Left colon (tissue), 2 donors: Measurements from ENCODE around the gene LIPE. TPM values are rescaled to one million over a fixed set of nuclear protein-coding genes. Genes with fewer than 3 reads are reported as not detected.
A peak's percentile ranks its signal among the peaks of the same experiment; 100 is the strongest.

Experiments
- ATAC-seq: fragments of 200-7000 bp; cut with Tn5 transposase; one replicate; pipeline ENCODE4 v1.9.1; 2020; ENCODE audit warnings: mild to moderate bottlenecking, moderate library complexity
- DNase-seq, 2 donors: peaks; one replicate each; pipeline ENCODE4 v3.0.0-alpha.2; 2020
- intact Hi-C, 2 donors: fragments of 100-400 bp; cut with DNase I in 1 of 2; cut with micrococcal nuclease in 1 of 2; formaldehyde crosslinking; loops; one replicate each; pipeline versions ENCODE4 v1.11.2 to v1.14.0; 2022; cut with DNase I, micrococcal nuclease
- total RNA-seq, 2 donors: library from RNA; stranded (reverse); fragmentation: NEBNext Ultra II Directional; extraction: Animal tissue kit (Norgen Biotek cat#: 25700); gene quantifications; one replicate each; pipeline ENCODE4 v1.2.1, GENCODE V29; 2021
- donor health status: DM: no; HTN: no; CAD: no.
- donor health status: DM: yes; HTN: yes; CAD: no.

LIPE gene
- total RNA-seq, 2 donors from 2014 or later = 7.1 to 9.7 TPM

DNA sequence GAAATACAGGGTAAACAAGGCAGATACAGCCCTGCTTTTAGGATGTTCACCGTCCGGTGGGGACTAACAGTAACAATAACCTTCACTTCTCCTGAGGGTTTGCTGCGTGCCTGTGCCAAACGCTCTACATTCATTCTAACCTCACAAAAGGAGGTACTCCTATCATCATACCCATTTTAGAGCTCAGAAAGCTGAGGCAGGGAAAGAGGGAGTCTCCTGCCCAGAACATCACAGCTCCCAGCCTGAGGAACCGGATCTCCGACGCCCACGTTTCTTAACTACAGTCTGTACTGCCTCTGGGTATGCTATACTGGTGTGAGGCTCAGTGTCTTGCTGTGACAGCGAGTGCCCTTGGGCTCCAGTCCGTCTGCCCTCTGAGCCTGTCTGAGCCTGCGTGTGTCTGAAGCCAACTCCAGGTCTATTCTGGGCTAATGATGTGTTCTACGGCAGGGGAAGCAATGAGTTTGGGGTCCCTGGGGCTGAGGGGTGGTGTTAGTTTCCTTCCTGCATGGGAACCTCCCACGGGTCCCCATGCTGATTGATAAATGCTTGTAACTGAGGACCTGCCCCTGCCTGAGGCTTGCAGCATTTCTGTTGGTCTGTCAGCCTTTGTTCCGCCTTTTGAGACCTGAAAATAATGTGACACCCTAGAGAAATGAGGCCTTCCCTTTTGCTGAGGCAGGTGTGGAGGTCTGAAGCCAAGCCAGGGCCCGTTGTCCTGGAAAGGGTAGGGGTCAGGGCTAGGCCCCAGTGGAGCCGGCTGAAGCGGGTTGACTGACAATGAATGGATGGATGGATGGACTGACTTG is 4.9 kb downstream of the LIPE start:
- peak in 1 of 2 donors; percentile 15 for DNase-seq
- intact Hi-C loops = no loop called here
- ATAC-seq = no peak

DNA sequence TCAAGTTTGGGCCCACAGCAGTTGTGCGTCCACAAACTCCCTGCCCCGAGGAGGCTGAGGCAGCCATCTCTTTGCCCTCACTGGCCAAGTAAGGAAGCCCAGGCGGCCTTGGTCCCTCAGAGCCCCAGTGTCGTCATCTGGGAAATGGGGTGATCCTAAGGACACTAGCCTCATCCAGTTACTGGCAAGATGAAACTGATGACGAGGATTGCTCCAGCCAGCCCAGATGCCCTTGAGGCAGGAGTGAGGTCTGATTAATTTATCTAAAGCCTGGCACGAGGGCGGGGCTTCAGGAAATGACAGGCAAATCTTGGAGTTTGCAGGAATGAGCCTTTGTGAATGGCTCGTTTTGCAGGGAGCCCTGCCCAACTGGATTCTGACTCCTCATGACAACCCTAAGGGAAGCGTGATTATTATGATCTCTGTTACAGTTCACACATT is 5.6 kb downstream of the LIPE start:
- ATAC-seq (no peak), DNase-seq (peak in 1 of 2 donors; percentile 24)
- intact Hi-C loops = no loop called here

DNA sequence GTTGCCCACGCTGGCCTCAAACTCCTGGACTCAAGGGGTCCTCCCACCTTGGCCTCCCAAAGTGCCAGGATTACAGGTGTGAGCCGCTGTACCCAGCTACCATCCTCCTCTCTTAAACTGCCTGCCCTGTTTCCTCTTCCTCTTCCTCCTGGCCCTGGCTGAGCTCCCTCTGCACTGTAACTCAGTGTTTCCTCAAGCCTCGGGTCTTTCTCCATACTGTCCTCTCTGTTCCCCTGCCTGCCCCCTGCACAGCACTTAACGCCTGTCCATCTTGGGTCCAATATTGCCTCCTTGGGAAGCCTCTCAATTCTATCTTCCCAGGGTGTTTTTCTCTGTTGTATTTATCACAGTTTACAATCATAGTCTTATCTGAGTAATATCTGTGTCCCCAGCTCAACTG is 6.1 kb downstream of the LIPE start:
- ATAC-seq (no peak), DNase-seq (peak in 1 of 2 donors; percentile 22)
- intact Hi-C loops = no loop called here

DNA sequence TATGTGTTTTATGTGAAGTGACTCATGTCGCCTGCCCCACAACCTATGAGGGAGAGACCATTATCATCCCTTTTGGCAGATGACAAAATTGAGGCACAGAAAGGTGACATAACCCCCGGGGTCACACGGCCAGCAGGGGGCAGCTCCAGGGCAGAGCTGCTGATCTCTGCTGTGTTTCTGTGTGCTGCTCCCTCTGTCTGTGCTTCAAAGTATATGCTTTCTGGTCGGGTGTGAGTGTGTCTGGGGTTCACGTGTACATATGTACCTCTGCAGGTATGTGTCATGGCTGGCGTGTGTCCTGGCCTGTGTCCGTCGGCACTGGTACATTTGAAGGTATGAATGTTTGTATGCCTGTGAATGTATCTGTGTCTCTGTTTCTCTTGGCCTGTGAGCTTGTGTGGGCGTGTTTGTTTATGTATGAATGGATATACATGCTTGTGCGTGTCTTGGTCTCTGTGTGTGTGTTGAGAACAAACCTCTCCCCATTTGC is 7.1 kb downstream of the LIPE start:
- peak; percentile 52 for ATAC-seq
- intact Hi-C loops = no loop called here
- peak; percentile 61 to 77 for DNase-seq

DNA sequence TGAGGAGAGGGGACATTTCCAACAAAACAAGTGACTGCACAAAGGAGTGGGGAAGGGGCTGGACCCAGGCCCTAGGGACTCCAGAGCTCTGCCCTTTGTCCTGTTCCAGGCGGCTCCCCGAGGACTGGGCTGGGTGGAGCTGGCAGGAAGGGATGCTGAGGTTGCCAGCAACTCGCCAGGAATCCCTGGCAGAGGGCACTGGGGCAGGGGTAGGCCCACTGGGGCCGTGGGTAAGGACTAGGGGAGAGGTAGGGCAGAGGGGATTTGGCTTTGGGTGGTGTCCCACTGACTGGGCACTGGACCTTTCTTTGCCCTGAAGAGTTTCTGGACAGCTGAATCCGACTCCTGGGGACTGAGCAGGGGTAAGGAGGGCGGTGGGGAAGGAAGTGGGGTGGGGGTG is 7.9 kb downstream of the LIPE start:
- peak in 1 of 2 donors; percentile 23 for DNase-seq
- intact Hi-C loops = no loop called here
- no peak for ATAC-seq

DNA sequence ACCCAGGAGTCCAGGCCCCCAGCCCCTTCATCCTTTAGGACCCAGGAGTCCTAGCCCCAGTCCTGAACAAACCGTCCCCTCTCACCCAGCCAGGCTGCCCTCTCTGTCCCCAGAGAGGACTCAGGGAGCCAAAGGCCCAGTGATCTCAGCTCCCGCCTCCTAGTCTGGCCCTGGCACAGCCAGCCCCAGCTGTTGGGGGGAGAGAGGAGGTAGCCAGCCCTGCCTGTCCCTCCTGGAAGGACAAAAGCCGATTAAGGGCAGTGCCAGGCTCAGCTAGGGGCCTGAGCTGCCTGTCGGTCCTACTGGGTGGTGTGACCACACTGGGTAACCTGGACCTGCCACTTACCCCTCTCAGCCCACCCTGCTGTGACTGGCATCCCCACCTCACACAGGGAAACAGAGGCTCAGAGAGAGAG is 14.5 kb downstream of the LIPE start:
- DNase-seq (no peak), ATAC-seq (peak; percentile 14)
- intact Hi-C loops = no loop called here

DNA sequence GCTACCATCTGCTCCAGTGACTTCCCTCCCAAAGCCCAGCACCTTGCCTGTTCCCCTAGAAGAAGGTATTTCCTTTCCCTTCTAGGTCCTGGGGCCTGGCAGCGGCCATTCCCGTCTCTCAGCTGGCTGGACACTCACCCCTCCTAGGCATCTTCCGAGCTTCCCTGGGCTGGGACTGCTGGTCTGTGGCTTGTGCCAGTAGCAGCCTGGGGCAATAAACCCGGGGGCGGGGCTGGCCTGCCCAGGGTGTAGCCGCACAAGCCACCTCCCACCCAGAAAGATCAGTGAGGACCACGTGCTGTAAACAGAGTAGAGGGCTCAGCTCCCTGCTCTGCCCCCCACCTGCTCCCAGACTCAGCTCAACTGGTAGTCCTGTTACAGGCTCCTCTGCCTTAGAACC is 15.0 kb downstream of the LIPE start:
- intact Hi-C loops = no loop called here
- ATAC-seq = peak; percentile 96
- DNase-seq = peak; percentile 74 to 86

DNA sequence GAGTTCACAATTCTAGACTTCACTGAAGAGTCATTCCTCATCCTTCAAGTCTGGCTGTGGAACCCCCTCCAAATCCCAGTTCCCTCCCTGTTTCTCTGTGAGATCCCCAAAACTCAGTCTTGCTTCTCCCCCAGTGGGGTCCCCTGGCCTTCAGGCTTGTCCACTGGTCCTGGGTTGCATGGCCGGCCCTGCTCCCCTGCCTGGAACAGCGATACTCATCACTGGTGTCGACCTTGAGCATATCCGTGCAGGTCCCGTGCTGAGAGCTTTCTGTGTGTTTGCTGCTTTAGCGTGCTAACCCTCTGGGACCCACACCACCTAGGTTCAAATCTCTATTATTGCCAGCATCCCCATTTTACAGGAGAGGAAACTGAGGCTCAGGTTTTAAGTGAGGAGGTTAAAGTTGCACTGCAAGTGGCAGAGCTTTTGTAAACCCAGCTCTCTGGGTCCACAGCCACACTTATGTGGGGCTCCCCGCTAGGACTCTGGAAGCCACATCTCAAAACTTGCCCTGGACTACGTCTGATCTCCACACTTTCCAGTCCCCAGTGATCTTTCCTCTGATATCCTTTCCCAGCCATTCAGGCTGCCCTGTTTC is 15.5 kb downstream of the LIPE start:
- intact Hi-C loops = no loop called here

DNA sequence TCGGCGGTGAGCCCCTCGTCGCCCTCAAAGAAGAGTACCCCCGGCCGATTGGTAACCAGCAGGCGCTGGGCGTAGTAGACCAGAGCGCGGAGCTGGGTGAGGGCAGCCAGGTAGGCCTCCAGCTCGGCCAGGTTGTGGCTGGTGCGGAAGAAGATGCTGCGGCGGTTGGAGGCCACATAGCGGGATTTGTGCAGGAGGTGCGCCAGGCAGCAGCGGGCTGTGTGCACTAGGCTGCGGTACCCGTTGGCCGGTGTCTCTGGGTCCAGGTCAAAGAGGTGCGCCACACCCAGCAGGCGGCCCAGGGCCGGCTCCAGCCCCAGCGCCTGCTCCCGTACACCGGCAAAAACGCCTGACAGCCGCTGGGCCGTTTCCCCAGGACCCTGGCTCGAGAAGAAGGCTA is 16.8 kb downstream of the LIPE start:
- intact Hi-C loops = no loop called here
- DNase-seq (no peak), ATAC-seq (no peak)

More for the DNA sequence above, 15.5 kb downstream of the LIPE start:
- ATAC-seq (no peak), DNase-seq (no peak)

DNA sequence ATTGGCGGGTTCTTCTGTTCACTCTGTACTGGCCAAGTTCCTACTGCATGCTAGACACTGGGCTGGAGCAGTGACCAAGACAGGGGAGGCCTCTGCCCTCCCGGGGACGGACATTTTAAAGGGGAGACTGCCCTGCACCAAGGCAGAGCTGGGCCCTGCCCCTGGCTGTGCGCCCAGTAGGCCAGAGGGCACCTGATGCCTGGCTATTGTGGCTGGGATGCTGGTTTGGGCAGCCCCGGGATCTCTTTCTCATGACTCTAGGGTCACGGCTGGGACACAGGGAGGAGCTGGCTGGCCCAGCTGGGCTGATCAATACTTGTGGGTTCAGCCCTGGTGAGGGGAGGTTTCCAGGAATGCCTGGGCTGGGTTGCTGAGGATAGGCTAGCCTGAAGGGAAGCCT is 17.7 kb downstream of the LIPE start:
- ATAC-seq (no peak), DNase-seq (no peak)
- intact Hi-C loops = no loop called here

DNA sequence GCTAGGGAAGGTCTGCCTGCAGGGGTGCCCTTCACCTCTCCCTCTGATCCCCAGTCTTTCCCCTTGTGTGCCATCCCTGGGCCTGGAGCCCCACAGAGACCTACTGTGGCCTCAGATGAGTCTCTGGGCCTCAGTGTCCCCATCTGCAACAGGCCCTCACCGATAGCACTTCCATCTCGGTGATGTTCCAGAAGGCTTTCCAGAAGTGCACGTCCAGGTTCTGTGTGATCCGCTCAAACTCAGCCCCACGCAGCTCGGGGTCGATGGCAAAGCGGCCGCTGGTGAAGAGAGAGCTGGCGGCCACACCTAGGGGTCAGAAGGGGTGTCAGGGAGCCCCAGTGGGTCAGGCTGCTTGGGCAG is 19.4 kb downstream of the LIPE start:
- intact Hi-C loops = no loop called here
- no peak for DNase-seq

DNA sequence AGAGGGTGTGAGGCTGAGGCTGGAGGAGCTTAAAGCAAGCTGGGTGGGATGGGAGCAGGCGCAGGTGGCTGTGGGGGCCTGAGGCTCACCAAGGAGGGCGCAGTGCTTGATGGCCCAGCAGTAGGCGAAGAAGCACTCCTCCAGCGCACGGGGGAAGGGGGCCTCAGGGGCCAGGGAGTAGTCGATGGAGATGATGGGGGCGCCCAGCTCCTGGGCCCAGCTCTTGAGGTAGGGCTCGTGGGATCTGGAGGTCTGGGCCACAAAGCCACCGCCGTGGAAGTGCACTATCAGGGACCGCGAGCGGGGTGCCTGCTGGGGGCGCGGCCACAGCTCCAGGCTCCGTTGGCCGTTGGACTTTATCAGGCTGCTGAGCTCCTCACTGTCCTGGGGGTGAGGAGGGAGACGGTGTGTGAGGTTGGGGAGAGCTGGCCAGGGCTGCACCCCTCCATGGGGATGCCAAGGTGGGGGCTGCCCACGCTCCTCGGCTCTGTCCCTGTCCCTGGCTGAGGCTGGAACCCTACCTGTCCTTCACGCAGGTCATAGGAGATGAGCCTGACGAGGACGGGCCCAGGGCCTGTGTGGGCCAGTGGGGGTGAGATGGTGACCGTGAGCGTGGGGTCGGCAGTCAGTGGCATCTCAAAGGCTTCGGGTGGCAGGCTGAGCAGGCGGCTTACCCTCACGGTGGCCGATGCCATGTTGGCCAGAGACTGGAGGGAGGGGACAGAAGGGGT is 19.9 kb downstream of the LIPE start:
- DNase-seq (no peak), ATAC-seq (no peak)
- intact Hi-C loops = no loop called here

More for the DNA sequence above, 19.4 kb downstream of the LIPE start:
- no peak for ATAC-seq

DNA sequence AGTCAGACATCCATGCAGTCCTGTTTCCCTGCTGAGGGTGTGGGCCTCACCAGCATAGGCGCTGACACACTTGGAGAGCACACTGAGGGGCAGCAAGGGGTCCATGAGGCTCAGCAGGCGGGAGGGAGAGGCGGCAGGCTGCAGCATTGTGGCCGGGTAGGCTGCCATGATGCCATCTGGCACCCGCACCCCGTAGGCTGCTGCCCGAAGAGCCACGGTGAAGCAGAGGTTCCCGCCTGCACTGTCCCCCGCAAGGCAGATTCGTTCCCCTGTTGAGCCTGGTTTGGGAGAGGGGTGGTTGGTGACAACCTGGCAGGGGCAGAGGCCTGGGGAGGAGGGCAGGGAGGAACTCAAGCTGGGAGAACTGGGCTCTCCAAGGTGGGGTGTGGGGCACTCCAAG is 21.1 kb downstream of the LIPE start:
- ATAC-seq (no peak), DNase-seq (no peak)
- intact Hi-C loops = no loop called here

DNA sequence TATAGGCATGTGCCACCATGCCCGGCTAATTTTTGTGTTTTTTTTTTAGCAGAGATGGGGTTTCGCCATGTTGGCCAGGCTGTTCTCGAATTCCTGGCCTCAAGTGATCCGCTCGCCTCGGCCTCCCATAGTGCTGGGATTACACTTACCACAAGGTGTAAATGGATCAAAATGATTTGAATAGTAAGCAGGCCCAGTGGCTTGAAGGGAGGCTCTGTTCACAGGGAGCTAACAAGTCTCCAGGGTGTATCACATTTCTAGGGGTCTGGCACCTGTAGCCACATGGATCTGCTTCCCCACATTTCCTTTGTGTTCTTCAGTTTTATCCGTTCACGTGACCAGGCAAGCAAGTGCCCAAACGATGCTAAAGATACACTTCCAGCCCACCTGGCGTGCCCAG is 23.6 kb downstream of the LIPE start:
- ATAC-seq (no peak), DNase-seq (no peak)
- intact Hi-C loops = no loop called here

DNA sequence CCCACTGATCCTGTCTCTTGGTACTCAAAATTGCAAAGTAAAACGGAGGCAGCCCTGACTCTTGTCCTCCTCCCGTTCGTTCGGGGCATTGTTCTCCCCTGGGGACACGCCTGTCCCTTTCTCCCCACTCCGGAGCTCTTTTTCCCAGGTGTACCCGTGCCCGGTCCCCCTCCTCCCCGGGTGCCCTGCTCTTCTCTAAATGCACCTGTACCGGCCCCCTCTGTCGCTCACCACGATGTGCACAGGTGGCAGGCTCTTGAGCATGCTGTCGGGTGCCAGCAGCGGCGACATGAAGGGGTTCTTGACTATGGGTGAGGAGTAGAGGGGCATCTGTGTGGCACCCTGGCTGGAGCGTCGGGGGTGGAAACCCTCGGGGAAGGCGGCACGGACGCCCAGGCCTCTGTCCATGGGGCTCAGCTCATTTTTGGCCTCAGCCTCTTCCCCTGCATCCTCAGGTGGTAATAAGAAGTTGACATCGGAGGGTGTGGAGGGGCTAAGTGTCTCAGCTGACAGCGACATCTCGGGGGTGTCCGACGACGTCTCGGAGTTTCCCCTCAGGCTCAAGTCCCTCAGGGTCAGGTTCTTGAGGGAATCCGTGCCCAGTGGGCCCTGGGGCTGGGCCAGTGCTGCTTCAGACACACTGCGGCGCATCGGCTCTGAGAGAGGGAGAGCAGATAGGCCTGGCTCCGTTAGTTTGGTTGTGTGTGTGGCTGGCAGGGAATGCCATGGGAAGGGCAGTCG is 24.6 kb downstream of the LIPE start:
- intact Hi-C loops = no loop called here
- no peak for ATAC-seq
- DNase-seq = no peak

DNA sequence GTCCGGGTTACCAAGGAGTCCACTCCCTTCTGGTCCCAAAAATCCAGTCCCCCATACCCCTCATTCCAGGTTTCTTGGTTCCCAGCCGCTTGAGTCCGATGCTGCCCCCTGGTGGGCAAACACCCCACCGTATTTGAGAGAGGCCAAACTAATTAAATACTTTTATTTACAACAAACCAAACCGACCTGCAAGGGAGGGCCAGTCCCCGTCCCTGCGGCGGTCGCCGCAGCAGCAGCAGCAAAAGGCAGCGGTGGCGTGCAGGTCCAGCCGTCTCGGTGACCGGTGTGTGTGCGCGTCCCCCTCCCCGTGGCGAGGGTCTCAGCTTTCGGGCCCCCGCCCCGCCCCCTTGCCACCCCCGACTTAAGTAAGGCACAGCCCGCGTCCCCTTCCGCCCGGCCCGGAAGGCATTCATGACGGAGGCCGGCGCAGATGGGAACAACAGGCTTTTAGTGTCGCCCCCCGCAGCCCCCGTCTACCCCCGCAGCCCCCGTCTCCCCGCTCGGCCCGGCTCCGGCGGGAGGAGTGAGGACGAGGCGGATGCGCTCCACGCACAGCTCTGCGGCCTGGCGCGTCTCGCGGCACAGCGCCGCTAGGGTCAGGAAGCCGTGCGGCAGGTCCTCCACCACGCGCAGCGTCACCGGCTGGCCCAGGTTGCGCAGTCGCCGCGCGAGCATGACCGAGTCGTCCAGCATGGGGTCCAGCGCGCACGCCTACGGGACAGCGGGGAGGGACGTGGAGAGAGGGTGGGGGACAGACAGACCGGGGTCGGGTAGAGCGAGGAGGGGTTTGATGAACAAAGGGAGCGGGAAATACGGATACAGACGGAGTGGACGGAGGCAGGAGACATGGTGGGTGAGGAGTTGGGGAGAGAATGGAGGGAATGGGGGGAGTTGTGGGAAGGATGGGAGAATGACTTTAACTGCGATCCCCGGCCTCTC is 25.6 kb downstream of the LIPE start:
- ATAC-seq (peak; percentile 61), DNase-seq (peak; percentile 55 to 88)
- intact Hi-C loops = no loop called here

DNA sequence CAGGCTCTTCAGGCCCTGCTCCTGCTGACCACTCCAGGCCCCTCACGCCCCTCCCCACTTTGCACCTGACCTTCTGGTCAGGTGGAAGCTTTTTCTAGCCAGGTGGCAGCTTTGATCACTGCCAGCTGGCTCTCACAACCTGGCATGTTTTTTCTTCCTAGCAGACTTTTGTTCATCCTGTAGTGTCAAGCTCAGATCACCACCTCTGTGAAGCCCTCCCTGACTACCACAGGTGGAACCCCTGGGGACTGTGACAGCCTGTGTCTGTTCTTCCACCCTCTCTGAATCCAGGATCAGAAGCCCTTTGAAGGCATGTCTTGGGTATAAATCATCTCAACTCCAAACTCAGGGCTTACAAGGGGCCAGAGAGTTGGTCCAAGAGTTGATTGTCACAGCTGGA is 26.8 kb downstream of the LIPE start:
- DNase-seq (no peak), ATAC-seq (no peak)
- intact Hi-C loops = no loop called here
